GM12801 (cell line): Measurements from ENCODE around the gene NDUFB10.

Experiments used
- TF ChIP-seq, protein P1 (sequence below): IDR thresholded peaks from one replicate; pipeline ENCODE4 v1.5.1; 2011; ENCODE audit warnings: control low read depth; ENCODE audit not compliant: insufficient read length; ENCODE audit errors: extremely low read depth

NDUFB10 gene

GRCh38 chr16:1981398-1981836 is 22.1 kb downstream of the NDUFB10 start, which contains the start of gene NOXO1:
TSS of gene NOXO1 (minus strand) at chr16:1981469. CDS start at chr16:1981179, 290 bp downstream.
- TF ChIP-seq, protein P1, sequence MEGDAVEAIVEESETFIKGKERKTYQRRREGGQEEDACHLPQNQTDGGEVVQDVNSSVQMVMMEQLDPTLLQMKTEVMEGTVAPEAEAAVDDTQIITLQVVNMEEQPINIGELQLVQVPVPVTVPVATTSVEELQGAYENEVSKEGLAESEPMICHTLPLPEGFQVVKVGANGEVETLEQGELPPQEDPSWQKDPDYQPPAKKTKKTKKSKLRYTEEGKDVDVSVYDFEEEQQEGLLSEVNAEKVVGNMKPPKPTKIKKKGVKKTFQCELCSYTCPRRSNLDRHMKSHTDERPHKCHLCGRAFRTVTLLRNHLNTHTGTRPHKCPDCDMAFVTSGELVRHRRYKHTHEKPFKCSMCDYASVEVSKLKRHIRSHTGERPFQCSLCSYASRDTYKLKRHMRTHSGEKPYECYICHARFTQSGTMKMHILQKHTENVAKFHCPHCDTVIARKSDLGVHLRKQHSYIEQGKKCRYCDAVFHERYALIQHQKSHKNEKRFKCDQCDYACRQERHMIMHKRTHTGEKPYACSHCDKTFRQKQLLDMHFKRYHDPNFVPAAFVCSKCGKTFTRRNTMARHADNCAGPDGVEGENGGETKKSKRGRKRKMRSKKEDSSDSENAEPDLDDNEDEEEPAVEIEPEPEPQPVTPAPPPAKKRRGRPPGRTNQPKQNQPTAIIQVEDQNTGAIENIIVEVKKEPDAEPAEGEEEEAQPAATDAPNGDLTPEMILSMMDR = no peak

- TF ChIP-seq, protein P1 = no peak
Observed at GRCh38 chr16:1982013-1982433, 22.7 kb downstream of the NDUFB10 start.

- TF ChIP-seq, protein P1 = no peak
Observed at GRCh38 chr16:1982991-1983543, 23.7 kb downstream of the NDUFB10 start.

GRCh38 chr16:1983544-1984346 is 24.4 kb downstream of the NDUFB10 start, which contains the start of gene GFER:
TSS of gene GFER (plus strand) at chr16:1984193. CDS start at chr16:1984219, 26 bp downstream.
- TF ChIP-seq, protein P1 = no peak

DNA sequence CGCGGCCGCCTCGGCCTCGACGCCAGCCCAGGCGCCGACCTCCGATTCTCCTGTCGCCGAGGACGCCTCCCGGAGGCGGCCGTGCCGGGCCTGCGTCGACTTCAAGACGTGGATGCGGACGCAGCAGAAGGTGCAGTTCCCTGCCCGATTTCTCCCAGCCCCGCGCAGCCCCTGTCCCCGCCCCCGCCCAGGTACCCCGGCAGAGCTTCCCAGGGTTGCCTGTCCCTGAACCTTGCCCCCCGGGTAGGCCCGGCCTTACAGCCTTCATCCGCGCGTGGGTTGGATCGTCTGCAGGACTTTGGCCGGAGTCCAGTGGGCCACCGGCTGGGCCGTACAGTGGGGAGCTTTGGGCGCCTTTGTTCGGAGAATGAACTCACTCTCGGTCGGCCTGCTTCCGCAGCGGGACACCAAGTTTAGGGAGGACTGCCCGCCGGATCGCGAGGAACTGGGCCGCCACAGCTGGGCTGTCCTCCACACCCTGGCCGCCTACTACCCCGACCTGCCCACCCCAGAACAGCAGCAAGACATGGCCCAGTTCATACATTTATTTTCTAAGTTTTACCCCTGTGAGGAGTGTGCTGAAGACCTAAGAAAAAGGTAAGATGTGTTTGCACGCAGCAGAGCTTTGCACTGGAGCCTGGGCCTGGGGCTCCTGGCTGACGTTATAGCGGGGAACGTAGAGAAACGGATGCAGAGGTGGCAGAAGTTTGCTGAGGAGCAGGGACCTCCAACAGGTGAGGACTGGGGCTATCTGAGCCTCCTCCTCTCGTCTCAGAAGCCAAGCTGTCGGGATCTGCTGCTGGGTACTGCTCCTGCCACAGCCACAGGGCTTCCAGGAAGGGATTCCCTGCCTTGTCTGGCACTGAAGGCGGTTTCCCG is 25.2 kb downstream of the NDUFB10 start:
- TF ChIP-seq, protein P1 = no peak

DNA sequence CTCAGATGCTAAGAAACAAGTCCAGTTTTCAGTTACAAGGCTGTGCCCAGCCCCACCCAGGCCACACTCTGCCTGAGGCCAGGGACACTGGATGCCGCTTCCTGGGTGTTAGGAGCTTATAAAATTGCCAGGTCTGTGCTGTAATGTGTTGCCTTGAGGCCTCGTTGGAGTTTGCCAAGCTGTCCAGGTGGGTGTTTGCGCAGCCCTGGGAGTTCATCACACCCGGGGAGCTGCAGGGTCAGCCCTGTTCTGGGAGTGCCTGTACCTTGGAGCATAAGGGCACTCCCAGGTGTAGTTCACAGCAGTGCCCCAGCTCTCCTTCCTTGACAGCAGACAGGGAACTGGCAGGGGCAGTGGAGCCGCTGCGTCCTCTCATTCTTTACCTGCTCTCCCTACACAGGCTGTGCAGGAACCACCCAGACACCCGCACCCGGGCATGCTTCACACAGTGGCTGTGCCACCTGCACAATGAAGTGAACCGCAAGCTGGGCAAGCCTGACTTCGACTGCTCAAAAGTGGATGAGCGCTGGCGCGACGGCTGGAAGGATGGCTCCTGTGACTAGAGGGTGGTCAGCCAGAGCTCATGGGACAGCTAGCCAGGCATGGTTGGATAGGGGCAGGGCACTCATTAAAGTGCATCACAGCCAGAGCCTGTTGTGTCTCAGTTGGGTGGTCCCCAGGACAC is 26.3 kb downstream of the NDUFB10 start:
- TF ChIP-seq, protein P1 = no peak
